Esophagus muscularis mucosa (tissue), 4 donors: ENCODE results near the gene CAMTA1. TPM values are rescaled to one million over a fixed set of nuclear protein-coding genes. Genes with fewer than 3 reads are reported as not detected.

Source experiments
- DNase-seq: peaks from one replicate; pipeline ENCODE4 v3.0.0-alpha.2; 2017; ENCODE audit errors: extremely low spot score
- H3K27ac ChIP-seq, 4 donors: fragments of 200-600 bp; sonication (generic); replicated peaks in 1 of 4; 1 replicate in 3 of 4; 2 replicates in 1 of 4; pipeline ENCODE4 v1.5.1; 2016 to 2019; ENCODE audit warnings: mild to moderate bottlenecking in 1 of 4
- H3K27me3 ChIP-seq, 4 donors: fragments of 200-600 bp; sonication (generic); one replicate each; pipeline versions ENCODE4 v1.5.1 to v1.6.0; 2016 to 2019
- H3K36me3 ChIP-seq, 4 donors: fragments of 200-600 bp; sonication (generic); one replicate each; pipeline ENCODE4 v1.5.1; 2016 to 2019
- H3K4me1 ChIP-seq, 4 donors: fragments of 200-600 bp; sonication (generic); one replicate each; pipeline ENCODE4 v1.5.1; 2016 to 2019
- H3K4me3 ChIP-seq, 4 donors: fragments of 200-600 bp; sonication (generic); 1 replicate in 2 of 4; 2 replicates in 2 of 4; pipeline ENCODE4 v1.5.1; 2016 to 2019; ENCODE audit warnings: mild to moderate bottlenecking in 4 of 4, moderate library complexity in 1 of 4
- H3K9me3 ChIP-seq, 4 donors: fragments of 200-600 bp; sonication (generic); 1 replicate in 3 of 4; 2 replicates in 1 of 4; pipeline ENCODE4 v1.5.1; 2016 to 2019
- CTCF ChIP-seq, 3 experiments: fragments of 200-600 bp in 2 of 3; fragments of 450-650 bp in 1 of 3; sonication (generic) in 2 of 3; IDR thresholded peaks; one replicate each; pipeline ENCODE4 v1.5.1; 2017 to 2019; ENCODE audit warnings: antibody characterized with exemption in 3 of 3, mild to moderate bottlenecking in 2 of 3, moderate library complexity in 1 of 3
- EP300 ChIP-seq: sonication (generic); formaldehyde crosslinking; IDR thresholded peaks from one replicate; pipeline ENCODE4 v1.6.1; 2017; ENCODE audit warnings: antibody characterized with exemption
- POLR2A ChIP-seq: fragments of 450-650 bp; IDR thresholded peaks from one replicate; pipeline ENCODE4 v1.6.1; 2017; ENCODE audit warnings: antibody characterized with exemption, moderate library complexity, mild to moderate bottlenecking, low read depth
- POLR2AphosphoS5 ChIP-seq, 2 donors: sonication (generic); formaldehyde crosslinking; IDR thresholded peaks; one replicate each; pipeline ENCODE4 v1.6.1; 2017; ENCODE audit warnings: antibody characterized with exemption in 2 of 2
- WGBS: methylation state at CpG from one replicate; pipeline ENCODE4 v1.1.5; 2018; 5-methylcytosine and 5-hydroxymethylcytosine counted together
- intact Hi-C: fragments of 100-400 bp; cut with DNase I; formaldehyde crosslinking; loops from one replicate; pipeline ENCODE4 v1.15.1; 2023
- total RNA-seq, 4 donors: library from RNA; depleted of rRNA; stranded (reverse); fragments of >200 nt; gene quantifications; one replicate each; pipeline versions ENCODE4 v1.1.0 to v1.2.1, GENCODE V29; 2016

The CAMTA1 gene
- total RNA-seq, 4 donors from 2014 or later = 109 to 226 (median 139) TPM

GRCh38 chr1:7062346-7063061 is 277.2 kb downstream of the CAMTA1 start:
- intact Hi-C loops = no loop called here
- Histone ChIP-seq H3K9me3 (no peaks in the 10 kb centered on the region), H3K27ac (no peak overlapping the region), H3K36me3 (no peaks in the 10 kb centered on the region), H3K27me3 (peaks cover 0 to 21% (median 0%) of the 10 kb centered on the region in 4 donors), H3K4me1 (no peaks in the 10 kb centered on the region), H3K4me3 (no peak overlapping the region)
- TF ChIP-seq POLR2A (no peak), EP300 (no peak)
- 87% methylated on average over 32 of the region's 32 CpGs for WGBS
- DNase-seq = no peak

GRCh38 chr1:7063981-7064380 is 278.7 kb downstream of the CAMTA1 start:
- DNase-seq = no peak
- H3K36me3 ChIP-seq = no peaks in the 10 kb centered on the region
- 90% methylated on average over 1 of the region's 1 CpG for WGBS

GRCh38 chr1:7068552-7068951 is 283.3 kb downstream of the CAMTA1 start:
- Histone ChIP-seq H3K4me1 (peaks cover 5 to 13% (median 9%) of the 10 kb centered on the region in 4 donors), H3K9me3 (no peaks in the 10 kb centered on the region), H3K27ac (no peak overlapping the region), H3K36me3 (no peaks in the 10 kb centered on the region), H3K4me3 (no peak overlapping the region), H3K27me3 (peaks cover 0 to 24% (median 0%) of the 10 kb centered on the region in 4 donors)
- TF ChIP-seq EP300 (no peak), POLR2A (no peak), CTCF (IDR thresholded peaks at IDR 0.05) (no peak), POLR2AphosphoS5 (IDR thresholded peaks at IDR 0.05) (no peak)
- no peak for DNase-seq
- intact Hi-C loops = no loop called here
- 86% methylated on average over 5 of the region's 5 CpGs for WGBS

More at GRCh38 chr1:7063981-7064380, 278.7 kb downstream of the CAMTA1 start:
- Histone ChIP-seq H3K4me1 (no peaks in the 10 kb centered on the region), H3K27ac (no peak overlapping the region), H3K4me3 (no peak overlapping the region), H3K27me3 (peaks cover 0 to 19% (median 0%) of the 10 kb centered on the region in 4 donors), H3K9me3 (no peaks in the 10 kb centered on the region)
- no peak for TF ChIP-seq POLR2AphosphoS5 (IDR thresholded peaks at IDR 0.05)
- TF ChIP-seq CTCF (IDR thresholded peaks at IDR 0.05) = no peak
- no peak for TF ChIP-seq EP300
- TF ChIP-seq POLR2A = no peak
- intact Hi-C loops = no loop called here

DNA sequence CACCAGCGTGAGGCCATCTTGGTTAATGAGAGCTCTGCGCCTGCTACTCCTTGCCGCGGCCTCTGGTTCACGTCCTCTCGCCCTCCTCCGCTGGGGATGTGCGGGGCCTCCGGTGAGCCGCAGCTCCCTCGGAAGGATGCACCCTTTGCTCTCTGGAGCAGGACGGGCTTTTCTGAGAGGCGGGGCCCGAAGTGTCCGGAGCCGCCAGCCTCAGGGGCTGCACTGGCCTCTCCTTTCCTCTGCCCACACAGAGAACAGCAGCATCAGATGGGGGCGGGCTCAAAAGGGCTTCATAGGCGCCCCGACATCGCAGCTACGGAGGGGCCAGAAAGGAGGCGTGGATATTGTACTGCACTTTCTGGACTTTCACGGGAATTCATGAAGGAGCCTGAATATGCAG is 284.7 kb downstream of the CAMTA1 start:
- H3K27ac ChIP-seq = no peak overlapping the region
- no peak for DNase-seq
- peaks cover 0 to 17% (median 0%) of the 10 kb centered on the region in 4 donors for H3K27me3 ChIP-seq
- H3K4me1 ChIP-seq = peaks cover 5 to 13% (median 9%) of the 10 kb centered on the region in 4 donors
- H3K4me3 ChIP-seq = peak overlapping the region; percentile 43 to 53 (median 46)
- no peaks in the 10 kb centered on the region for H3K9me3 ChIP-seq
- intact Hi-C loops = loop anchor here (2.0 to 10.0 kb wide), 2 partner anchors 277 to 575 kb away; no protein-coding TSS in a partner anchor
- TF ChIP-seq CTCF (IDR thresholded peaks at IDR 0.05) = no peak
- TF ChIP-seq EP300 = no peak
- no peak for TF ChIP-seq POLR2A
- TF ChIP-seq POLR2AphosphoS5 (IDR thresholded peaks at IDR 0.05) = no peak
- 19% methylated on average over 4 of the region's 23 CpGs for WGBS
- H3K36me3 ChIP-seq = no peaks in the 10 kb centered on the region

DNA sequence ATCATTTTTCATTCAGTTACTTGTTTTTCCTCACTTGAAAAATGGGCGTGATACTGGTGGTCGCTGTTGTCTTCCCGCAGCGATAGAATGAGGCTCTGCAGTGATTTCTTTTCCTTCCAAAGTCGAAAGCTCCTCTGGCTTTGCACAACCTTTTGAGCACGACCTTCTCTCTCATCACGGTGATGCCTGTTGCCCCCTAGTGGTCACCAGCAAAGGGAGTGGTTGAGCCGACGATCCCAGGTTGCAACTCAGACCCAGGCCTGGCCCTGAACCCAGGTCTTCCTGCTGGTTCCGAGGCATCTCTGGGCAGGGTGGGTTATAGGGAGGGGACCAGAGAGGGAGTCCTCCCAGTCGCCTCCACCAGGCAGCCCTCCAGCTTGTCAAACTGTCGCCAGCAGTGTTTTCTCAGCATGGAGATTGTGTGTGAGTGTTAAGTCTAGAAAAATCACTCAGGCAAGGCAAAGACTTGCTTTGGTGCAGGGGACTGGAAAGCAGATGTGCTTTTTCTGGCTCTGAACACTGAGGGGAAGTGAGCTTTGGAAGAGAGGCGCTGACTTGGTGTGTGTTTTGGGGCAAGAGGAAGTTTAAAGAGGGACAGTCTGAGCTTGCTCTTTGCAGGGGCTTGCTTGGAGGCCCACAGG is 285.3 kb downstream of the CAMTA1 start:
- no peak for TF ChIP-seq POLR2AphosphoS5 (IDR thresholded peaks at IDR 0.05)
- TF ChIP-seq CTCF (IDR thresholded peaks at IDR 0.05) = peak; percentile 66 to 84 (median 82)
- H3K27ac ChIP-seq = no peak overlapping the region
- no peak for DNase-seq
- H3K27me3 ChIP-seq = peaks cover 0 to 14% (median 0%) of the 10 kb centered on the region in 4 donors
- H3K36me3 ChIP-seq = no peaks in the 10 kb centered on the region
- H3K9me3 ChIP-seq = no peaks in the 10 kb centered on the region
- intact Hi-C loops = loop anchor here (2.0 to 10.0 kb wide), 2 partner anchors 278 to 574 kb away; no protein-coding TSS in a partner anchor
- H3K4me1 ChIP-seq = peaks cover 5 to 13% (median 9%) of the 10 kb centered on the region in 4 donors
- H3K4me3 ChIP-seq = peak overlapping the region; percentile 43 to 53 (median 46)
- WGBS = 16% methylated on average over 9 of the region's 13 CpGs
